Kidney glomerular epithelial cell (primary cell): ENCODE results near the gene LHFPL6.

ENCODE experiments used
- DNase-seq: peaks from one replicate; lab custom pipeline; 2025; lab: John Stamatoyannopoulos, UW

The LHFPL6 gene

DNA sequence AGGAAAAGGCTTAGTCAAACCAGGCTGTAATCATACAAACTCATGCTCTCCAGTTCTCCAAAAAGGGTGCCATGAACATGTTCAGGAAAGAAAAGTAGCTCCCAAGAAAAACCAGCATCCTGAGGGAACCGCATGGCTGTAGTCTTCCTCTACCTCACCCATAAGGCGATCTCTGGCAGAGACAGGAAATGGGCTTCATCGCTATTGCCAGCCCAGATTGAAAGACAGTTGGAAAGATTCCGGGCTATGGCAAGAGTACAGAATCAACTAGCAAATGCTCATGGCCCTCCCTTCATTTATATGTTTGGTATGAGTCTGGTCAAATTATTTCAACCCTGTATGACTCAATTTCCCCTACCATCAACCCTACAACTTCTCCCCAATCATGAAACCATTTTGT, 140.1 kb downstream of the LHFPL6 start:
- no peak for DNase-seq

DNA sequence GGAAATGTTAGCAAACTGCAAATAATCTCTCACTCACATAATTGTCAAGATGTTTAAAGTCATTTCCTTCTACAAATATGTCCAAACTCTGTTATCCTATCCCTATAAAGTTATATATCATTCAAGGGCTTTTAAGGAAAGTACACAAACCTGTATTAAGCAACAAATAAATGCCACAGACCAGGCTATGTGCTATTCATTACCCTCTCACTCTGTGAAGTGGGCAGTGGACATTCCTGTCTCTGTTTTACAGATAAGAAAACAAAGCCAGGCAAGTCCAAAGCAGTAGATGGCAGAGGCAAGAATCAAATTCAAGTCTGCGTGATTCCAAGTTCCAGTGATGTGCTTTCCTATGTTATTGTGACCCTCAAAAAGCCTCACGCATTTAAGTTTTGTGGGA, 140.6 kb downstream of the LHFPL6 start:
- DNase-seq, result peak; percentile 19

DNA sequence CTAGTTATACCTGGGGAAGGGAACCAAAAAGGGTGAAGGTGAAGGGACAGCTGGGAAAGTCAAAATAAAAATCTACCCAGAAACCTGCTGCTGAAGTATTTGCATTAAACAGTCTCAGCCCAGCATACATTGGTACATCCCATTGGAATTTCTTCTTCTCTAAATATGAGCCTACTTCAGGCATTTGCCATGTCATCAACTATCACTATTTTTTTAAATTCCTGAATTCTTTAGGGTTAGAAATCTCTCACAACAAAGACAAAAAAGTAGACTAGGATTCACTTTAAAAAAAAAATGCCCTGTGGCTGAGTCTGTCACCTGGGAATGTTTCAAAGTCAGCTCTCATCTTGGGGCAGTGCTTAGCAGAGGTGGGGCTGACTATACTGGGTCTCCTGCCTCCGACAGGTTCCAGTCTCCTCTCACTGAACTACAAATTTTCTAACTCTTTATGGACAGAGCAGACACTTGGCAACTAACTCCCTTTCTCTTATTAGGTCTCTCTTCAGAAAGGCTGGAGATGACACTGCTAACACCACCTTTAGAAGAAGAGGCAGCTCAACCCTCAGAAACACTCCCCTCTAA, 141.2 kb downstream of the LHFPL6 start:
- DNase-seq, result no peak

DNA sequence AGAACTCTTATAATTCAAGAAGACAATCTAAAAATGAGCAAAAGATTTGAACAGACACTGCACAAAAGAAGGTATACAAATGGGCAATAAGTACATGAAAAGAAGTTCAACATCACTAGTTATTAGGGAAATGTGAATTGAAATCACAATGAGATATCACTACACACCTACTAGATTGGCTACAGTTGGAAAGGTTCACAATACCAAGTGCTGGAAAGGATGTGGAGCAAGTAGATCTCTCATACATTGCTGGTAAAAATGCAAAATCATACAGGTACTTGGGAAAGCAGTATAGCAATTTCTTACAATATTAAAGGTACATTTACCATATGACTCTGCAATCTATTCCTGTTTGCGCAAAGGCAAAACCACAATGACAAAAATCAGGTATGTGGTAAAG, 145.7 kb downstream of the LHFPL6 start:
- no peak for DNase-seq

DNA sequence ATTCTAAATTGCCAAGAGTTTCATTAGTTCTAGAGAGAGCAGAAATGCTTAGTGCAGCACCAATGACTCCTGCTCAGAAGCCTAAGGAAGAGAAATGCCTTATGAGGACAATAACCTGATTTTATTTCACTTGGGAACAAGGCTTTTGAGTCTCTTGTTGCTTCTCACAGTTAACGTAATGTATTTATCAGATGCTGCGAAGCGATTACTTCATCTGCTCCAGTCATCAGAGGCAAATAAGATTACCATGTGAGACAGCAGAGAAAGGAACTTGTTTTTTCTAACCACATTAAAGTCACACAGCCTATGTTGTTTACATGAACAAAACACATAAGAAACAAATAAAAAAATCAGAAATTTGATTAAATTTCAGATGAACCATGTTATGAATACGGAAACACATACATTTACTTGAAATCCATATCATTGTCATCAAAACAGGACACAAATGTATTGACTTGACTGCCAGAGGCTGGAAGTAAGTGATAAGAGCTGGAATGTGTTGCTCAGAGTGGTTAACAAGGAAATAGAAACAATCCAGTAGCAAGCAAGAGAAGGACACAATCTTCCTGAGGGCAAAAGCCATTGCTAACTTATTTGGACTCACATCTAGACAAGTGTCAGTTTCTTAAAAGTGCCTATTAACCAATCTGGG, 147.3 kb downstream of the LHFPL6 start:
- no peak for DNase-seq

DNA sequence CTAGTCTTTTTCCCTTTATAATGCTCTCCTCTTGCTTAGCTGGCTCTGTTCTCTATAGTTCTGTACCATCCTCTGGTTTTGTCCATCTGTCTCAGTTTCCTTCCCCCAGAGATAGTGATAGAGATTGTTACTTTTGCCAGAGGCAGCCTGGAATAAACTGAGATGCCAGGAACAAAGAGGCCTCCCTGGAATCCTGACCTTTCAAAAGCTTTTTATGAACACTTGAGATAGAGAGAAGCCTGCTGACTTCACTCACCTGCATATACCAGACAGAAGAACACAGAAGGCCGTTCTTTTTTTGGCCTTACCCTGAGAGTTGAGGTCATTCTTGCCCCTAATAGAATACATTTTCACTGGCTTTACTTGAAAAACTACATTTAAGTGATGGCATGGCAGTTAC, 150.2 kb downstream of the LHFPL6 start:
- no peak for DNase-seq

DNA sequence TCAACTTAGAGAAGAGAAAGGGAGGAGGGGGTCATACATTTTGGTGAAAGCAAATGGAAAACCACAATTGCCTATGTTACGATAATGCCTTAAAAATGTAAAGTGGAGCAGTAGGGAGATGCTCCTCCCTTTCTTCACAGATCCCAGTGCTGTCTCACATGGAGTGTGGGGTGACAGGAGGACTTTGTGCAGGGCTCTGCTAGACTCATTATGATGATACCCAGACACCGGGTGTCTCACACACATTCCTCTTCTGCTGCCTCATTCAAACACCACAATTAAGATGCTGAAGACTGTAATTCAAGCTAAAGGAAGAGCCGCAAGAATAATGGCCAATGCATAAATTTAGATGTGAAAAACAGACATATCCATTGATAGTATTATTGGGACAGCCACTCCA, 150.6 kb downstream of the LHFPL6 start:
- DNase-seq, result no peak

DNA sequence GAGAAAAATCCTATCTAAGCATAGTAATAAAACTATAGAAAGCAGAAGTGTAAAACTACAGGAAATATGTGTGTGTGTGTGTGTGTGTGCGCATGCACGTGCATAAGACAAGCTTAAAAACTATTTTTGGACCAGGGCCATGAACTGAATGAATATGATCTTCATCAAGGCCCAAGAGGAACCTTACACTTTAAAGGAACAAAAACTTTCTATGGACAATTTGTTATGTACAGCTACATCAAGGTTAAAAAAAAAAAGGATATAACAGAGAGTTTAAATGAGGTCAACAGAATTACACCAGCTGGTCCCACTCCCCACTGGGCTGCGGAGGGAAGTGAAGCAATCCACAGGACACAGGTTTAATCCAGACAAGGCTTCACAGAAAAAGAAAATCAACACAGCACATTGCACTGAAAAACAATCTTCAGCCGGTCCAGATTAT, 151.1 kb downstream of the LHFPL6 start:
- no peak for DNase-seq

DNA sequence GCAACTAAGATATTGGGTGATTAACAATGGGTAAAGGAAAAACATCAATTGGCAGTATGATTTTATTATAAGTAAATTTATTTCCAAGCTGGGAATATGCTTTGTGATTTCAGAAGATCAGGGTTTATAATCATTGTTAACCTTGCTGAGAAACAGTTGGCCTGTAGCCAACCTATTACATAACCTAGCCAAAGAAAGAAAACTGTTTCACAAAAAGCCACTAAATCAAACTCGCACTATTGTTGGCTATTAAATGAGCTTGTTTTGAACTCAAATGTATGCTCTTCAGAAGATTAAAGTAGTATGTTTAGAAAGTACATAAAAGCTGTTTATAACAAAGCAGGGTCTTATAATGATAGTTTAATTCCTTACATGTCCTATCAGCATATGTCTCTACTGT, 151.7 kb downstream of the LHFPL6 start:
- DNase-seq, result peak; percentile 1

DNA sequence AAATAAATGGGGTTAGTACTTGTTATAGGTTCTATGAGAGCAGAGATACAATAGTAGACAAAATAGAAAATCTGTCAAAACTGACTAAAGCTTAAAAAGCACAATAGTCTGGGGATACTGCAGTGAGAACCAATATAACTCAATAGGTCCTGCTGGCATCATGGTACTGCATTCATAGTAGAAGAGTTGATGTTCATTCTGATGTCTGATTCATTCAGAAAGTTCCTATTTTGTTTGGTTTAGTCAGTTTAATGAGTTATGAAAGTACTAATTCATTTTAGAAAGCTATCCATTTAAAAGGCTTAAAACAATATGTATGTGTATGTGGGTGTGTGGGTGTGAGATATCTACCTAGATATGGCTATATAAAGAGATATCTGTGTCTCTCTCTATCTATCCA, 152.8 kb downstream of the LHFPL6 start:
- no peak for DNase-seq

DNA sequence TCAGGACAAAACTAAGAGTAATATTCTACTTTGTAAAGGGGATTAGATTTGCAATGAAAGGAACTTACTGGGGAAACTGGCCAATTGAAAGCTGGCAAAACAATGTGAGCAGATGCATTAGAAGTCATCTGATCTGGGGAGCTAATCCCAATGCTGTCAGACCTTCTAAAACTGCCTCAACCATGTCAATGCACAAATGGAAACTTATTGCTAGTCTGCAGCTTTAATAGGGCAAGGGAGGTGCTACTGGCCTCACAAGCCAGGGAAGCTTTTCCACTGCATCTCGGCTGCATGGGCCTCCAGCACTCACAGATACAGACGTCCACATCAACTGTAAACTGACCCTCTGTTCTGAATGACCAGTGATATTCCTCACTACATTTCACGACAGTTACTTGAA, 154.2 kb downstream of the LHFPL6 start:
- no peak for DNase-seq

DNA sequence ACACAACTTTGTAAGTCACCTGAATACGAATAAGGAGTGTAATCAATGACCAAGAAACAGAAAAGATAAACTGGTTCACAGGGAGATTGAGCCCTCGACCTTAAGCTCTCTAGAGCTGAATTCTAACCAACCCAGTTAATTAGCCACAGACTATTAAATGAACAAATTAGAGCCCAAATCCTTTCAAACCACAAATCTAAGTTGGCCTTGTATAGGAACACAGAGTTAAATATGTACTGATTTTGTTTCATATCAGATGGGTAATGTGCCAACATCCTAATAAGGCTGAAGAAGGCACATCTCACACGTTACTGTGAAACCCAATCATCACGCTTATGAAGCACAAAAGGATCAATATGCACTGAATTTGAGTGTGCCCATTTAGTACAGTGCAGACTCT, 156.1 kb downstream of the LHFPL6 start:
- no peak for DNase-seq

DNA sequence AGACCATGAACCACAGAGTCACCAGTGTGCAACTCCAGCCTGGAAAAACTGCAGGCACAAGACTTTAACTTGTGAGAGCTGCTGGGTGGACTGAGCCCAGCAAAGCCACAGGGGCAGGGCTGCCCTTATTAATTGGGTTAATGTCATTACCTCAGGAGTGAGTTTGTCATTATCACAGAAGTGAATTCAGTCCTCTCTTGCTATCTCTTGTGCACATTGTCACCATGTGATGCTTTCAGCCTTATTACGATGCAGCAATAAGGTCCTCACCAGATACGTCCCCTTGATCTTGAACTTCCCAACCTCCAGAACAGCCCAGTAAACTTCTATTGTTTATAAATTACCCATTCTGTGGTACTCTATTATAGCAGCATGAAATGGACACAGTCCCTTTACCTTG, 158.1 kb downstream of the LHFPL6 start:
- no peak for DNase-seq

DNA sequence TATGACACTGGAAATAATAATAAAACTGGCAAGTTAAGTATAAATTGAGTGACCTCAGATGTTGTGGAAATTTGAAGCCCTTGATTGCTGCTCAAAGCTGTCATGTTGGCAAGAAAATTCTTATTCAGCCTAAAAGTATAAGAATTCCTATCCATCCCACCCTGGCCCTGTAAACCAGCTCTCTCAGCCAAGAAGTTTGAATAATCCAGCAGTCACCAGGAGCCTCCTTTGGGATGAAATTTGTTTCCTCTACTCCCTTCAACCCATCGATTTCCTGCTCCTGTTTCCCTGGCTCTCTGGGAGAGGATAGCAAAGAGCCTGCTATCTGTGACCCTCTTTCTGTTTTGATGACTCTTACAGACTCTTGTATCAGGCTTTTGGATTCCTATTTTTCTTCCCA, 169.3 kb downstream of the LHFPL6 start:
- DNase-seq, result no peak

DNA sequence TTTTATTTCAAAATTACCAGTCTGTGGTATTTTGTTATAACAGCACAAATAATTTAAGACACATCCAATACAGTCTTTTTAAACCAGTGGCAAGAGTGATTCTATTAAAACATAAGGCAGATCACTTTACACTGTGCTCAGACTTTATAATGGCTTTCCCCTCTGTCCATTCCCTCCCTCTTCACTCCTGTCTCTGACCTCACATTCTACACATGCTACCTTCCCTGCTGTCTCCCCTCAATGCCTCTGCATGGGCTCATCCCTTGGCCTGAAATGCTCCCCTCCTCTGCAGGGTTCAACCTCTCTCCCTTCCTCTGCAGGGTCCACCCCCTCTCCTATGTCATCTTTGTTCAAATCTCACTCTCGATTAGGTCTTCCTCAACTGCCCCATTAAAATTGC, 170.8 kb downstream of the LHFPL6 start:
- no peak for DNase-seq

DNA sequence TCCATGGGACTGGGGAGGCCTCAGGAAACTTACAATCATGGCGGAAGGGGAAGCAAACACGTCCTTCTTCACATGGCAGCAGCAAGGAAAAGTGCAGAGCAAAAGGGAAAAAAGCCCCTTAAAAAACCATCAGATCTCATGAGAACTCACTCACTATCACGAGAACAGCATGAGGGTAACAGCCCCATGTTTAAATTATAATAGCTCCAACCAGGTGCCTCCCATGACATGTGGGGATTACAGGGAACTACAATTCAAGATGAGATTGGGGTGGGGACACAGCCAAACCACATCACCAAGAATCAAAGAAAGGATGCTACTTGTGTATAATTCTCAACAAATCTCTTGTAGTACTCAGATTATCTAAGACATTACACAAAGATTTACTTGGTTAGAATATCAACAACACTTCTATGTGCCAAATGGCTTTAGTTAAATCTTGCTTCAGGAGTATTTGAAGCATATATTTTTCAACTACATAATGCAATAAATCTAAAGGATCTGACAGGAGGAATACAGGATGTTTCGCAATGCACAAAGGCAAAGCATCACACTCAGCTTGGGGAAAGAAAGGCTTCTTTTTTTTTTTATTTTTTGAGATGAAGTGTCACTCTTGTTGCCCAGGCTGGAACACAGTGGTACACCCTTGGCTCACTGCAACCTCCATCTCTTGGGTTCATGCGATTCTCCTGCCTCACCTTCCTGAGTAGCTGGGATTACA, 180.0 kb downstream of the LHFPL6 start:
- no peak for DNase-seq

DNA sequence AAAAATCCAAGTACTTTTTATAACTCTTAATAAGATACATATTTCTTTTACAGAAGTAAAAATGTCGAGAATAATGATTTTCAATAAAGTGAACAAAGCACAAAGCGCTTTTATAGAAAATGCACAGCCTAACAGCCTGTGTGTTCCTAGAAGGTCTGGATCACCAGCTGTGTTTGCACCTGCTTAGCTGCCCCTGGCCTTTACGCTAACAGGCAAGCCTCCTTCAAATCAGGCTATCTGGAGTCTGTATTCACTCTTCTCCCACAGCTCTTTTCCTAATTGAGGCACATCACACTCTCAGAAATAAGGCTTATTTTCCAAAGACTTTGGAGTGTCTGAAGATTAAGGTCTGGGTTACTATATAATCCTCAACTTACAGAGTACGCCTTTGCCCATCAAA, 183.1 kb downstream of the LHFPL6 start:
- DNase-seq, result no peak

DNA sequence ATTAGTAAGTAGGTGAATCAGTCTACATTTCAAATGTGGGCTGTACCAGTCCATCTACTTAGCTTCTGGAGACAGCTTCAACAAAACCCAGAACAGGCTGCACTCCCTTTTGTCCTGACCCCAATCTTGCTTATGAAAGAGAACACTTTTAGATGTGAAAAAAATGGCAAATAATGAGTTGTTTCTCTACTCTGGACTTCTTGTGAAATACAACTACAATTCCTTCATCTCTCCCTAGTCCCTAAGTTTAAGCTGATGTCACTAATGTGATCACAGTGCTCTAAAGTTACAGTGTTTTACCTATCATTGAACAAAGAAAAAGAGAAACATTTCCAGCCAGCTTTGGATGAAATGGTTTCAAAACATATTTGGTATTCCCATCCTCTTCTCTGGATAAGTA, 183.9 kb downstream of the LHFPL6 start:
- no peak for DNase-seq

DNA sequence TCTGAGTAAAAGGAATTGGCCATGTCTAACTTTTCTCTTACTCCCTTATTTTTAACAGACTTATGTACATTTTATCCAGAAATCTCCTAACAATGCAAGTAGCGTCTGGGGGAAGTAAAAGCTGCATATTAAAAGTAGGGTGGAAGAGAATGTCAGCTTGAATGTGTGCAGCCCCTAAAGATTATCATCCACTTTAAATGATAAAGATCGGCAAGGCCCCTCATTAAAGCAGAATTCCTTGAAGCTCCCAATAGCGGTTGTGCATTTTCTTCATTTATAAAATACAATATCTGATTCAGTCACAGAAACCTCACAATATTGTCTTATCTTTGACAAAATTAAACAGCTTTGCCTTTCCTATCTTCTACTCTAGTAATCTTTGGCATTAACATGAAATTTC, 184.6 kb downstream of the LHFPL6 start:
- DNase-seq, result no peak

DNA sequence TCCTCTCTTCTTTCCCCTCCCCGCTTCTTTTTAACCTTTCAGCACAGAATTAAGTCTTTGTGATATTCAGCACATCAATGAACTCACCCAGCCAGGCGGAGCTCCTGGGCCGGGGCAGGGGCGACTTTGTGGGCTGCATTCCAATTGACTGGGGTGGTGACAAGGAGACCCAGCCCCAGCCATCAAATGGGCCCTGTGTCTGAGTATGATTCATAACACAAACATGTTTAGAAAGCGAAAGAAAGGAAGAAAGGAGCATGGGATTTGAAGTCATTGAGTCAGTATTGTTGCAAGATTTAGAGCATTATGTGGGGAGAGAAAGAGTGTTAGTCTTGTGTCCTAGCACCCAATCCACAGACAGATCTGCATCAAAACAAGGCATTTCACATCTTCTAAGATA, 185.3 kb downstream of the LHFPL6 start:
- DNase-seq, result peak; percentile 30

DNA sequence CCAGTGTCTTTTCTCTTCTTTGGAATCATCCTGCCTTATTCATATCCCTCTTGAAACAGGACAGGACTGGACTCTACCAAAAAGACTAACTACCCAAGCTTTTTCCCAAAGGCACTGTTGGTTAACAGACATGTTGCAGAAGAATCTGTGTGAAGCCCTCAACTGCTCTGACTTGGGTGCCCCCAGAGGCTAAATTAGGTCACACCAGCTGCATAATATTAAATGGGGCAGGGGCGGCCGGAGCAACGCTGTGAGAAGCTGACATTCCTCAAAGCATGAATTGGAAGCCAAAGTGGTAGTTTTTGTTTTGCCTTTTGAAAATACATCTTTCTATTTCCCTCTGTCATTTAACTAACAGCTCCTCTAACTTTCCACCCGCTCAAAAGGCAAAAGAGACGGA, 185.9 kb downstream of the LHFPL6 start:
- no peak for DNase-seq

DNA sequence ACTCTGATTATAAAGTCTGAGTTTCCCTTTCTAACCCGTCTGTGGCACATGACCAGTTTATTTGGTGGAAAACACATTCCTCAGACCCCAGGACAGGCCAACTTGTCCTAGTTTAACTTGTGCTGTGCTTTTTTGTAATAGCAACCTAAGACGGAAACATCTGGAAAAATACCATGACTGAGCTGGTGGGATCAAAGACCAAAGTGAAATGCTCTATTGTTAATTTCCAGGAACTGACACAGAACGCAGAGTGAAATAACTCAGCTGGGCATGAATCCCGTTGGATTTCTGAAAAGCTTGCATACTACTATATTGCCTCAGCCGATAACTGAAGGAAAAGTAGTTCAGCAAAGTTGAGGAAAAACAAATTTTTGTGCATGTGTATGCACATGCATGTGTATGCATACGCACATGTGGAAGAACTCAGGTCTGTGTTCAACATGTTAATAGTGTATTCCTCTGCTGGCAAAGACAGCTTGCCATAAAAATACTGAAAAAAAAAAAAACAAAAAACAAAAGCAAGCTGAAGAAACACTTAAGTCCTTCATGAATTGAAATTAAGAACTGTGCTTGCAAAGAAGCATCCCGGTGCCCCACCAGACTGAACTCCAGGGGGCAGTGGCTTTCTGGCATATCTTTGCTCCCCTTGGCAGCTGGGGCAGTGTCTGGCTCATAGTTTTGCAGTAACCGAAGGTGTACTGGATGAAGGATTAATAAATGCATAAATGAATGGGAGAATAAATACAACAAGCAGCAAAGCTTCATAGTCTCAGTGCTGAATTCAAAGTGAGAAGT, 187.8 kb downstream of the LHFPL6 start:
- DNase-seq, result peak; percentile 34

DNA sequence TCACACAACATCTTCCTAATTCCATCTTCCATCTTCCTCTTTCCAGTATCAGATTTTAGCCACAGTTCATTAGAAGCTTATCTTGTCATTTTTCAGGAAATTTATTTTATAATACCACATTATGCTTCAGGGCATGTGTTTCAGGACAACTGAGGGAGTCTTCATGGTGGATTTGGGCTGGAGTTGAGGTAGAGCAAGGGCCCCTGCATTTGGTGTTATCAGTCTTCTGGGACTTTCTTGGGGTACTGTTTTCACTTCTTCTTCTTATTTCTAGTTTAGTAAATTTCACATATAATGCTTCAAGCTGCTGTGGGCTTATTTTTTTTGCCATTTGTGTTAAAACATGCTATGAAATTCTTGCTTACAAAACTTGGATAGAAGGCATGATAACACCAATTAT, 188.7 kb downstream of the LHFPL6 start:
- DNase-seq, result no peak
